K562 (cell line): ENCODE data around the gene TRPM2. TPM values are rescaled to one million over a fixed set of nuclear protein-coding genes. Genes with fewer than 3 reads are reported as not detected.

Source experiments
- ATAC-seq: fragments of 200-7000 bp; cut with Tn5 transposase; 3 replicates; pipeline ENCODE4 v1.9.1; 2020; ENCODE audit warnings: moderate library complexity
- BruUV-seq: library from RNA; stranded (reverse); fragments of 400-500 nt; replicated peaks from 2 replicates; lab custom pipeline; 2021; lab: Mats Ljungman, UMichigan
- CTCF ChIA-PET: fragments of 300-600 bp; formaldehyde crosslinking; extraction: SDS; loops from one replicate; lab custom pipeline; 2021; ENCODE audit warnings: low intra/inter-chr PET ratio; lab: Yijun Ruan, JAX
- POLR2A ChIA-PET: fragments of 300-600, 350-650 bp; sonication (Branson Sonifier 250); formaldehyde crosslinking; extraction: SDS; loops from one replicate; lab custom pipeline; 2021; ENCODE audit warnings: antibody characterized with exemption, inconsistent platforms; lab: Yijun Ruan, JAX
- DNase-seq, 4 experiments: peaks; one replicate each; pipeline versions ENCODE4 v3.0.0 to v3.0.0-alpha.2; 2011 to 2018; ENCODE audit warnings: low spot score in 3 of 4, mixed read lengths in 3 of 4; ENCODE audit errors: extremely low read depth in 1 of 4
- FAIRE-seq: peaks from 2 replicates; lab custom pipeline; 2011; peaks lifted over from hg19 to GRCh38; lab: Jason Lieb, UNC
- H2AFZ ChIP-seq: 2 replicates; pipeline ENCODE4 v1.6.0; 2011; ENCODE audit warnings: low read depth, low read length, control low read depth, inconsistent platforms
- H3K27ac ChIP-seq: fragments of 200-600 bp; 3 replicates; pipeline ENCODE4 v1.8.0; 2011; ENCODE audit warnings: low read depth, mild to moderate bottlenecking, control low read depth, inconsistent platforms, low read length, moderate library complexity, mixed read lengths; ENCODE audit errors: extremely low read depth
- H3K27me3 ChIP-seq, 2 experiments: fragments of 300-600 bp in 1 of 2; 2 replicates in 1 of 2; 3 replicates in 1 of 2; pipeline versions ENCODE4 v1.6.0 to v1.8.0; 2011; ENCODE audit warnings: inconsistent platforms in 2 of 2, low read length in 2 of 2, mild to moderate bottlenecking in 1 of 2, mixed read lengths in 1 of 2, moderate library complexity in 1 of 2; ENCODE audit not compliant: control insufficient read depth in 2 of 2, insufficient read depth in 2 of 2
- H3K36me3 ChIP-seq: fragments of 300-600 bp; 3 replicates; pipeline ENCODE4 v1.8.0; 2011; ENCODE audit warnings: mild to moderate bottlenecking, low read length, inconsistent platforms; ENCODE audit not compliant: control insufficient read depth, insufficient read depth
- H3K4me1 ChIP-seq, 2 experiments: fragments of 200-600 bp in 1 of 2; replicated peaks in 1 of 2; 2 replicates in 1 of 2; 3 replicates in 1 of 2; pipeline versions ENCODE4 v1.5.1 to v1.8.0; 2011; ENCODE audit warnings: inconsistent platforms in 2 of 2, low read length in 2 of 2, mild to moderate bottlenecking in 1 of 2, mixed read lengths in 1 of 2, moderate library complexity in 1 of 2; ENCODE audit not compliant: control insufficient read depth in 2 of 2, insufficient read depth in 2 of 2
- H3K4me2 ChIP-seq: 2 replicates; pipeline ENCODE4 v1.6.1; 2011; ENCODE audit warnings: low read length, control low read depth, inconsistent platforms, mixed read lengths; ENCODE audit not compliant: insufficient read depth
- H3K4me3 ChIP-seq: fragments of 200-600 bp; sonication (generic), shearing (Covaris generic); 2 replicates; pipeline ENCODE4 v1.5.1; 2016; ENCODE audit warnings: control low read depth, inconsistent platforms
- H3K79me2 ChIP-seq: fragments of 200-600 bp; 3 replicates; pipeline ENCODE4 v1.8.0; 2011; ENCODE audit warnings: low read length, inconsistent platforms; ENCODE audit not compliant: control insufficient read depth, insufficient read depth
- H3K9ac ChIP-seq, 2 experiments: 2 replicates each; pipeline versions ENCODE4 v1.6.0 to v1.6.1; 2011; ENCODE audit warnings: low read depth in 2 of 2, low read length in 2 of 2, control low read depth in 1 of 2, inconsistent platforms in 1 of 2, mild to moderate bottlenecking in 1 of 2, mixed read lengths in 1 of 2; ENCODE audit not compliant: insufficient read depth in 1 of 2
- H3K9me1 ChIP-seq: one replicate; pipeline ENCODE4 v1.6.0; 2011; ENCODE audit warnings: inconsistent platforms, mild to moderate bottlenecking, low read length, moderate library complexity; ENCODE audit not compliant: control insufficient read depth, insufficient read depth
- H3K9me3 ChIP-seq: replicated peaks from 2 replicates; pipeline ENCODE4 v1.5.1; 2011; ENCODE audit warnings: low read depth, low read length, inconsistent platforms; ENCODE audit not compliant: control insufficient read depth, insufficient read depth
- H4K20me1 ChIP-seq: replicated peaks from 2 replicates; pipeline ENCODE4 v1.6.1; 2011; ENCODE audit warnings: low read length, inconsistent platforms, mixed read lengths; ENCODE audit not compliant: control insufficient read depth, insufficient read depth
- BRF2 ChIP-seq: IDR thresholded peaks from 3 replicates; pipeline ENCODE4 v1.6.1; 2011; ENCODE audit warnings: borderline replicate concordance, mild to moderate bottlenecking; ENCODE audit not compliant: insufficient read length, insufficient read depth
- ERF ChIP-seq: fragments of 450-650 bp; formaldehyde crosslinking; IDR thresholded peaks from 2 replicates; pipeline ENCODE4 v1.4.0; 2020; ENCODE audit warnings: mild to moderate bottlenecking, mixed read lengths
- POLR2G ChIP-seq: fragments of 200-400 bp; formaldehyde crosslinking; IDR thresholded peaks from 2 replicates; pipeline ENCODE4 v1.6.1; 2017; ENCODE audit warnings: low read depth, mild to moderate bottlenecking, antibody characterized with exemption, low read length, moderate library complexity
- WGBS: fragments of 100-300 bp; shearing (Covaris generic); methylation state at CpG from one replicate; pipeline ENCODE4 v1.1.6; 2016; ENCODE audit warnings: low coverage, mixed read lengths; ENCODE audit not compliant: insufficient coverage; ENCODE audit errors: missing lambda C conversion rate; 5-methylcytosine and 5-hydroxymethylcytosine counted together
- in situ Hi-C: fragments of 300-500 bp; cut with MboI; formaldehyde crosslinking; loops from 4 replicates; pipeline ENCODE4 v1.15.0; 2018; ENCODE audit warnings: inconsistent platforms, mixed read lengths
- intact Hi-C: fragments of 100-400 bp; cut with micrococcal nuclease; formaldehyde crosslinking; loops from 2 replicates; pipeline ENCODE4 v1.14.2; 2022
- polyA plus RNA-seq, 8 experiments: library from polyadenylated mRNA; depleted of rRNA in 4 of 8; stranded (reverse) in 5 of 8; unstranded in 3 of 8; fragments of >200 nt; fragmentation: Nextera tagmentation in 2 of 8; fragmentation: Illumina TruSeq in 1 of 8; extraction: Ambion mirVana in 2 of 8; extraction: Trizol in 1 of 8; gene quantifications; 2 replicates each; pipeline versions ENCODE4 v1.2.1 to v1.2.3, GENCODE V29; 2011 to 2014; ENCODE audit warnings: inconsistent platforms in 1 of 8, missing spikeins in 1 of 8
- total RNA-seq, 7 experiments: library from RNA; depleted of rRNA in 6 of 7; stranded (reverse); fragments of >200 nt in 6 of 7; fragmentation: Illumina TruSeq in 2 of 7; extraction: Trizol in 2 of 7; gene quantifications; 2 replicates each; pipeline versions ENCODE4 v1.2.1 to v1.2.3, GENCODE V29; 2011 to 2021; ENCODE audit warnings: low replicate concordance in 1 of 7

Gene TRPM2
- total and polyA plus RNA-seq, 9 of the 15 experiments (the other 6 are each of a cell fraction or from before 2014, with no cell fraction given): 0.33 to 2.1 (median 0.98) TPM; not detected in 2

- POLR2A ChIA-PET: no interaction called here
- FAIRE-seq: no peak
- WGBS: 94% methylated on average over 19 of the region's 21 CpGs
- Histone ChIP-seq H3K79me2 (peaks cover 29% of the 10 kb centered on the region), H3K9me3 (no peaks in the 10 kb centered on the region), H3K9me1 (peaks cover 4% of the 10 kb centered on the region), H2AFZ (no peak overlapping the region), H3K4me2 (no peak overlapping the region), H3K36me3 (peaks cover 59% of the 10 kb centered on the region; the same call in 2 of the 3 replicates), H3K9ac (peak overlapping the region in 1 of 2 experiments; percentile 74; a peak in 2 of 4 replicates), H3K4me1 (peaks cover 0 to 60% of the 10 kb centered on the region in 2 experiments; a peak in 4 of 5 replicates), H3K27me3 (no peaks in the 10 kb centered on the region), H3K4me3 (no peak overlapping the region), H4K20me1 (peaks cover 29% of the 10 kb centered on the region; the same call in 1 of the 2 replicates), H3K27ac (no peak overlapping the region)
- TF ChIP-seq ERF (CRISPR knock-in tag) (no peak), POLR2G (0 out of 2 replicates have a peak, but pooled peaks have one; percentile 29), BRF2 (no peak)
- in situ Hi-C loops: no loop called here
- no peak for DNase-seq
- intact Hi-C loops: no loop called here
- no peak for ATAC-seq
- CTCF ChIA-PET: interaction anchor here (0.6 kb wide), 1 partner anchor 31 kb away, joined by 3 read pairs; no protein-coding TSS in a partner anchor
- BruUV-seq: no TSS peak
These were observed 46.3 kb upstream of the TRPM2 start for GRCh38 chr21:44306936-44307704.
